ENCODE measurements around the gene CEACAM16. TPM values are rescaled to one million over a fixed set of nuclear protein-coding genes. Genes with fewer than 3 reads are reported as not detected.

CEACAM16 gene
- total RNA-seq, 4 donors from 2014 or later = not detected

DNA sequence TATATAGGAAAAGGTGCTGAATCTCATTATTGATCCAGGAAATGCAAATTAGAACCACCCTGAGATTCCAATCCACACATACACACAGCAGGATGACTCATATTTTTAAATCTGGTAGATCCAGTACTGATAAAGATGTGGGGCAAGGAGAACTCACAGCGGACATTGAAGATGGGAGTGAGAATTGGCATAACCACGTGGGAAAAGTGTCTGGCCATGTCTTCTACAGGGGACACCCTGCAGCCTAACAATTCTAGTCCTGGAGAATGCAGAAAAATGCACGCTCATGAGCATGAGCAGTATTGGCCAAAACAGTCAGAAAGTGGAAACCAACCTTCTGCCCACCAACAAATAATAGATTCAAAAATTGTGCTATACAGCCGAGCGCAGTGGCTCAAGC is 36.1 kb downstream of the CEACAM16 start:
- TF ChIP-seq, protein P1, sequence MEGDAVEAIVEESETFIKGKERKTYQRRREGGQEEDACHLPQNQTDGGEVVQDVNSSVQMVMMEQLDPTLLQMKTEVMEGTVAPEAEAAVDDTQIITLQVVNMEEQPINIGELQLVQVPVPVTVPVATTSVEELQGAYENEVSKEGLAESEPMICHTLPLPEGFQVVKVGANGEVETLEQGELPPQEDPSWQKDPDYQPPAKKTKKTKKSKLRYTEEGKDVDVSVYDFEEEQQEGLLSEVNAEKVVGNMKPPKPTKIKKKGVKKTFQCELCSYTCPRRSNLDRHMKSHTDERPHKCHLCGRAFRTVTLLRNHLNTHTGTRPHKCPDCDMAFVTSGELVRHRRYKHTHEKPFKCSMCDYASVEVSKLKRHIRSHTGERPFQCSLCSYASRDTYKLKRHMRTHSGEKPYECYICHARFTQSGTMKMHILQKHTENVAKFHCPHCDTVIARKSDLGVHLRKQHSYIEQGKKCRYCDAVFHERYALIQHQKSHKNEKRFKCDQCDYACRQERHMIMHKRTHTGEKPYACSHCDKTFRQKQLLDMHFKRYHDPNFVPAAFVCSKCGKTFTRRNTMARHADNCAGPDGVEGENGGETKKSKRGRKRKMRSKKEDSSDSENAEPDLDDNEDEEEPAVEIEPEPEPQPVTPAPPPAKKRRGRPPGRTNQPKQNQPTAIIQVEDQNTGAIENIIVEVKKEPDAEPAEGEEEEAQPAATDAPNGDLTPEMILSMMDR (IDR thresholded peaks at IDR 0.05; ENCODE audit: low read depth) = no peak

- TF ChIP-seq, protein P1 (IDR thresholded peaks at IDR 0.05; ENCODE audit: low read depth) = no peak
Measured at GRCh38 chr19:44737238-44738071, 38.5 kb downstream of the CEACAM16 start.

DNA sequence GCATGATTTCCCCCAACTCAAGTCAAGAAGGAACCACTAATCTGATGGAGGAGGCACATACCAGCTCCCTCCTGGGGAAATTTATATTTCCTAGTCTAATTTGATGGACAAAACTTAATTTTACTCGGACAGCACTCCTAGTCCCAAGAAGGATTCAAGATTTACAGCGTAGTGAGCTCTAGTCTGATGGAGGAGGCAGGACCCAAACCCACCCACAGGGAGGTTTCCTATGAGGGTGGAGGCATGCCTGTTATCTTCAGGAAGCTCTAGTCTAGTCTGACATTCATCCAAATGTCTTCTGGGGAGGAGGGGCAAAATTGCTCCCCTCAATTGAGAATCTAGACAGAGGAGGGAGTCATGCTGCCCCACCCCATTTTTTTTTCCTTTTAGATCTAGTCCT is 39.2 kb downstream of the CEACAM16 start:
- TF ChIP-seq, protein P1 (IDR thresholded peaks at IDR 0.05; ENCODE audit: low read depth) = no peak

- TF ChIP-seq, protein P1 (IDR thresholded peaks at IDR 0.05; ENCODE audit: low read depth) = no peak
Measured at GRCh38 chr19:44738603-44739558, 39.9 kb downstream of the CEACAM16 start.

DNA sequence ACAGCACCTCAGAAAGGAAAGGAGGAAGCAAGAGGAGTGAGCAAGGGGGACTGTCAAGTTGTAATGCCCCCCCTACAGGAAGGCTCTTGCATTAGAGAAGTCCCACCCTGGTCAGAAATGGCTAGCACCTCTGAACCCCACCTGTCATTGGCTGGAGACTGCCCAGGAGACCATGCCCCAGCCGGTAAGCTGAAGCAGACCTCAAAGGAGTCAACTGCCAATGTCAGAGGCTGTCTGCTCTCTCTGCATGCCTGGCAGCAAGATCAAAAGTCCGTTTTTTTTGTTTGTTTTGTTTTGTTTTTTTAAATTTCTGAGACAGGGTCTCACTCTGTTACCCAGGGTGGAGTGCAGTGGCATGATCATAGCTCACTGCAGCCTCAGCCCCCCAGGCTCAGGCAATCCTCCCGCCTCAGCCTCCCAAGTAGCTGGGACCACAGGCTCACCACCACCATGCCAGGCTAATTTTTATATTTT is 41.4 kb downstream of the CEACAM16 start:
- TF ChIP-seq, protein P1 (IDR thresholded peaks at IDR 0.05; ENCODE audit: low read depth) = no peak

DNA sequence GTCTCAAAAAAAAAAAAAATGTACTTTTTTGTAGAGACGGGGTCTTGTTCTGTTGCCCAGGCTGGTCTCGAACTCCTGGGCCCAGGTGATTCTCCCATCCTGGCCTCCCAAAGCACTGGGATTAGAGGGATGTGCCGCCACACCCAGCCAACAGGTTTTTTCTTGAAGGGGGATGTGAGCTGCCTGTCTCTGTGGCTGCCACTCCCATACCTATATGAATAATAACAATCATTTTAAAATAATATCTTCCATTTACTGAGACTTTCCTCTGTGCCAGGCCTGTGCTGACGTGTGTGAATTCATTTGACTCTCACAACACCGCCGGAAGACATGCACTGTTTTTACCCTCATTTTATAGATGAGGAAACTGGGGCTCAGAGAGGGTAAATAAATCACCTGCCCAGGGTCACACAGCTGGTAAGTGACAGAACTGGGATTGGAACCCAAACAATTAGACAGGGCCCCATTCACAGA is 42.3 kb downstream of the CEACAM16 start:
- TF ChIP-seq, protein P1 (IDR thresholded peaks at IDR 0.05; ENCODE audit: low read depth) = no peak

All from subcutaneous adipose tissue (tissue), 4 donors.